Stimulated activated memory B cell treated with anti-CD40 and anti-IgM and Interleukin-4, amounts not matched to agents 10 μg/mL and 1 μg/mL and 100 μg/mL, for 72 hours (primary cell): ENCODE measurements around the gene SMARCD2.

Source experiments
- ATAC-seq: fragments of 150-1000 bp; cut with Tn5 transposase; 2 replicates; pipeline ENCODE4 v1.10.0; 2021
- H3K27ac Mint-ChIP-seq: one replicate; pipeline ENCODE4 v1.8.0; 2022; ENCODE audit warnings: mild to moderate bottlenecking, mixed read lengths
- H3K27me3 Mint-ChIP-seq: one replicate; pipeline ENCODE4 v1.8.0; 2022; ENCODE audit warnings: mixed read lengths
- H3K36me3 Mint-ChIP-seq: one replicate; pipeline ENCODE4 v1.8.0; 2022; ENCODE audit warnings: mixed read lengths
- H3K4me1 Mint-ChIP-seq: one replicate; pipeline ENCODE4 v1.8.0; 2022; ENCODE audit warnings: mixed read lengths
- H3K4me3 Mint-ChIP-seq: one replicate; pipeline ENCODE4 v1.8.0; 2022; ENCODE audit warnings: mild to moderate bottlenecking, moderate library complexity, mixed read lengths
- H3K9me3 Mint-ChIP-seq: one replicate; pipeline ENCODE4 v1.8.0; 2022; ENCODE audit warnings: mixed read lengths

Gene SMARCD2

DNA sequence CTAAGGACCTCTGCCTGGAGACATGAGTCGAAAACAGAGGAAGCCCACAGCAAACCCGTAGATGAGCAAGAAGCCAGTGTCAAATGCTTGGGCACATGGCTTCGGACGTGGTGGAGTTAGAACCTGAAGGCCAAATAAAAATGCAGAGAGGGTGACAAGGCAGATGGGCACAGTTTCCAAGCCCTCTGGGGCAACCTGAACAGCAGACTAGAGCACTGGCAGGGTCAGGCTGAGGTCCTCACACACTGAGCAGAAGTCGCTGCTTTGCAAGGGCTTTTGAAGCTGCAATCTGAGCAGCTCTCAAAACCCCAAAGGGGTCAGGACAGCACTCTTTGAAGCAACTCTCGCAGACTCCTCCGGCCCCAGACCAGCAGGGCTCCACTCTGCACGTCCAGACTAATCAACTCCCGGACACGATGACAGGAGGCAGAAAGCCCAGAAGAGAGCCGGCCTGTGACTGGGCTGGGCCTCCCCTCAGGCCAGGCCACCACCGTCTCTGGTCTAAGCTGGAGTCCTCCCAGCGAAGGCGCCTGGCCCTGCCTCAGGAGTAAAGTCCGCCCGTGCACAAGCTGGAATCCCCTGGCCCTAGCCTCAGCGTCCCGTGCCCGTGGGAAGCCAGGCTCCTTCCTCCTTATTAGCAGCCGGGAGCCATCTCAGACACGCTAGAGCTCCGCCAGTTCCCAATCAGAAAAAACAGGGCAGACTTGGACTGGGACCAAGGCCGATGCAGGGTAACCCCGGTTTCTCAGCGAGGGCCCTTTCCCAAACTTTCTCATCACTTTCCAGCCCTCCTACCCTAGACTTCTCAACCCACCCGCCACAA lies 924 bp downstream of the SMARCD2 start:
- no peak for ATAC-seq
- Mint-ChIP-seq H3K4me1 (peaks cover 58% of the 10 kb centered on the region), H3K27ac (peak overlapping the region; percentile 95), H3K9me3 (no peaks in the 10 kb centered on the region), H3K27me3 (no peaks in the 10 kb centered on the region), H3K36me3 (peaks cover 8% of the 10 kb centered on the region), H3K4me3 (peak overlapping the region; percentile 94)

DNA sequence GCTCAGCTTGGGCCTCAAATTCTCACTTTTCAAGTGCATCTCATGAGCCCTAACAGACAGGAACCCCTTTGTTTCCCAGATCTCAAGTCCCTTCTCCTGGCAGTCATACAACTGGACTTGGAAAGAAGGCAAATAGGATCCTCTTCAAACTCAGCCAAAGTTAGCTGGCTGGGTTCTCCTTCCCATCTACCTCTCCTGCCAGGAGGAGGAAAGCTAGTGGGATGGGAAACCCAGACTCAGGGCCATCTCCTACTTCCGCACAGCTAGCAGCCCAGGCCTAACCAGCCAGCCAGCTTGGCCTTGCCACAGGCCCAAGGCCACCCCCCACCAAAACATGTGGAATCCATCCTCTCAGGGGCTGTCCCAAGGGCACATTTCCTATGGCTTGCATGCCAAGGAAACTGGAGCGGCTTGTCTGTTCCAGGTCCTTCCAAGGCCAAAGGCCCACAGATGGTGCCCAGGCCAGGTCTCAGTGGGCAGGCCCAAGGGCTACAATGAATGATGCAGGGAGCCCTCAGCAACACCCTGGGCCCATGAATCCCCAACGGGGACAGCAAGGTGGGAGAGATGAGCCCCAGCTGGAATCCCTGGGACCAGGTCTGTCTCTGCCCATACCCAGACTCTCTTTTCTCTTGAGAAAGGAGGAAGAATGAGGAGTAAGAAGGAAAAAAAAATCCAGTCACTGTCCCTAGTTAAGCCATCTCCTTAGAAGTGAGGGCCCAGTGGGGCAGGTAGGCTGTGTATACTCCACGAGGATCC lies 1.7 kb downstream of the SMARCD2 start:
- ATAC-seq, result no peak
- no peaks in the 10 kb centered on the region for H3K27me3 Mint-ChIP-seq
- peak overlapping the region; percentile 94 for H3K4me3 Mint-ChIP-seq
- no peaks in the 10 kb centered on the region for H3K9me3 Mint-ChIP-seq
- peak overlapping the region; percentile 95 for H3K27ac Mint-ChIP-seq
- H3K36me3 Mint-ChIP-seq, result peaks cover 11% of the 10 kb centered on the region
- peaks cover 60% of the 10 kb centered on the region for H3K4me1 Mint-ChIP-seq

DNA sequence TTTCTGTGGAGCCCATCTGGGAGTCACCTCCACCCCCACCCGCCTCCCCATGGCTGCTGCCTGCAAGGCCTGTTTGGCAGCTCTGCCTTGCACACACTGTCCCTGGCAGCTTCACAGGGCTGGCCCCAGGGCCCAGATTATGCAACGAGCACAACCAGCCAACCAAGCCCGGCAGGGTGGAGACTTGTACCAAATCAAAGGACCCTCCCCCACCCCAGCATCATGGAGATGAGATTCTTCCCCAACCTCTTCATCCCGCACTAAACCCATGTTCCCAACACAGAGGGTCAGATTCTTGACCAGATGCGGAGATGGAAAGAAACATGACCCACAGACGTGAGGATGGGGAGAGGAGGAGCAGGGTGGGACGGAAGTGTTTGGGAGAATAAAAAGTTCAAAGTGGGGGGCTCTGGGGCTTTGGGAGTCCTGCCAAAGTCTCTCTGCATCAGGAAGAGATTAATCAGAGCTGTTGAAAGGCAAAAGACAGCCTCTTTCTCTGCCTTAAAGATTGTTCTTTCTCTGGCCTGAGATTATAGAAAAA lies 3.8 kb downstream of the SMARCD2 start:
- Mint-ChIP-seq H3K9me3 (no peaks in the 10 kb centered on the region), H3K27me3 (no peaks in the 10 kb centered on the region), H3K4me3 (no peak overlapping the region), H3K4me1 (peaks cover 71% of the 10 kb centered on the region), H3K27ac (peak overlapping the region; percentile 56), H3K36me3 (peaks cover 31% of the 10 kb centered on the region)
- ATAC-seq, result no peak

DNA sequence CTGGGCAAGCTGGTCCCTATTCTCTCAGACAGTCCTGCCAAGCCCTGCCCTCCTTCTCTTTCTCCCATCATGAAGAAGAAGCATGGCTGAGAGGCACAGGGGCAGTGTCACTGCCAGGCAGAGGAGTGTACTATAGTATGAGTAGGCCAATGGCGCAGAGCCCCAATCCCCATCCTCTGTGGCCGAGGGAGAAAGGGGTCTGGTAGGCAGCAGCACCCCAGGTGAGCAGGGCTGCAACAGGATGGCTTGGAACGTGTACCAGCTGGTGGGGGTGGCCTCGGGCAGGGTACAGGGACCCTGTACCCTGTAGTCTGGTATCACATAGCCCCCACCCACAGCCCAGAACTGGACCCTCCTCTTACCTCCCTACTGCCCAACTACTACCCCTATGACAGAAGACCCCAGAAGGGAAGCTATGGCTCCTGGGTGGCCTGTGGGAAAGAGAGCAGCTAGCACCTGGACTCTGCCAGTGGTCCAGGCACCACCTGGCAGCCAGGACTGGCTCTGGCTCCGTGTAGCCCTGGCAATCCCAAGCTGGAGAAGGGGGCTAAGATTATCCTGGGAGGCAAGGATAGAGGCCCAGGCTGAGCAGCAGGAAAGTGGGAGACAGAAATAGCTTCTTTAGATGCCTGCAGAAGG lies 4.4 kb downstream of the SMARCD2 start:
- Mint-ChIP-seq H3K4me1 (peaks cover 70% of the 10 kb centered on the region), H3K27me3 (no peaks in the 10 kb centered on the region), H3K27ac (peak overlapping the region; percentile 56), H3K9me3 (no peaks in the 10 kb centered on the region), H3K36me3 (peaks cover 37% of the 10 kb centered on the region), H3K4me3 (no peak overlapping the region)
- ATAC-seq, result no peak

- H3K27ac Mint-ChIP-seq, result peak overlapping the region; percentile 56
- no peaks in the 10 kb centered on the region for H3K27me3 Mint-ChIP-seq
- H3K4me1 Mint-ChIP-seq, result peaks cover 70% of the 10 kb centered on the region
- H3K9me3 Mint-ChIP-seq, result no peaks in the 10 kb centered on the region
- no peak overlapping the region for H3K4me3 Mint-ChIP-seq
- H3K36me3 Mint-ChIP-seq, result peaks cover 38% of the 10 kb centered on the region
- ATAC-seq, result no peak
Observed at GRCh38 chr17:63837480-63837879, 5.0 kb downstream of the SMARCD2 start.

DNA sequence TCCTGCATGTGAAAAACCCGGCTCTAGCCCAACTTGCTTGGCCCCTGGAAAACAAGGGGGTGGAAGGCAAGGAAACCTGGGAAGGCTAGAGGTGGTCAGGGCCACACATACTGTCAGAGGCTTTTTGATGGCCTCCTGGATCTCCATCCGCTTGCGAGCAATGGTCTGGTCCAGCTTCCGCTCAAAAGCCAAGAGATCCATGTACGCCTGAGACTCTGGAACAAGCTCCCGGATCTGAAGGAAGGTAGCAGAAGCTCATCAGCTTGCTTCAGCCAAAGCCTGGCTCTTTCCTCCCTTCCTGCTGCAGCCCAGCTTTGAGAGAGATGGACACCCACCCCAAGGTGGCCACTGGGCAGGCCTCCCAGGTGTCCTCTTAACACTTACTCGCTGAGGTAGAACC lies 5.7 kb downstream of the SMARCD2 start:
- Mint-ChIP-seq H3K36me3 (peaks cover 45% of the 10 kb centered on the region), H3K27ac (peak overlapping the region; percentile 56), H3K4me3 (no peak overlapping the region), H3K27me3 (no peaks in the 10 kb centered on the region), H3K4me1 (peaks cover 67% of the 10 kb centered on the region), H3K9me3 (no peaks in the 10 kb centered on the region)
- no peak for ATAC-seq

GRCh38 chr17:63835167-63835720 lies 7.2 kb downstream of the SMARCD2 start:
- H3K9me3 Mint-ChIP-seq, result no peaks in the 10 kb centered on the region
- H3K4me3 Mint-ChIP-seq, result no peak overlapping the region
- no peak for ATAC-seq
- peaks cover 66% of the 10 kb centered on the region for H3K4me1 Mint-ChIP-seq
- peak overlapping the region; percentile 67 for H3K27ac Mint-ChIP-seq
- H3K27me3 Mint-ChIP-seq, result no peaks in the 10 kb centered on the region
- H3K36me3 Mint-ChIP-seq, result peaks cover 55% of the 10 kb centered on the region

DNA sequence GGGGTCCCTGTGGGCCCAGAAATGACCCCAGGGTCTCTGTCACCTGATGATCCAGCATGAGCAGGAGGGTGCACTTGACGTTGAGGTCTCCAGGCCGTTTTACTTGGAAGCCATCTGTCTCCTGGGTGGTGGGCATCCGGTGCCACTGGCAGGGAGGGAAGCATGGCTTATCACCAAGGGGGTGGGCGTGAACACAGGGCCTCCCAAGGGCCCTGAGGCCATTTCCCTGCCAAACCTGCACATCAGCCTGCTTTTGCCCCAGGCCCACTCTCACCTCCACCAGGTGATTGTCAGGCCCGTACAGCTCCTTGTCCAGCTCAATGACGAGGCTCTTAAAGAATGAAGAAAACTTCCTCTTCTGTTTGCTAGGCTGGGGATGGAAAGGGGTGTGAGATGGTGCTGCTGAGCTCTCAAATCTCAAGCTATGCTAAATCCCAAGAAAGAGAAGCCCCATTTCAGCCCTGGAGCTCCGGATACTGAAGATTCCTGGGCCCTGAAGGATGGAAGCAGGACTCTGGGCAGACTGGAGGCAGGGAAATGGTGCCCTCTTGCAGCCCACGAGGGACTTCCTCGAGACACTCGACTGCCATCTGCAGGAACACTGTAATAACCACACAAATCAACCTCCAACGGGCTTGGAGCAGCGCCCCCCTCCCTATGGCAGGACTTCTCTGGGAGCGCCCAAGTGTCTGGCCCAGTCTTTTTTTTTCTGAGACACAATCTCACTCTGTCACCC lies 7.9 kb downstream of the SMARCD2 start:
- peak overlapping the region; percentile 67 for H3K27ac Mint-ChIP-seq
- H3K36me3 Mint-ChIP-seq, result peaks cover 62% of the 10 kb centered on the region
- H3K4me1 Mint-ChIP-seq, result peaks cover 69% of the 10 kb centered on the region

DNA sequence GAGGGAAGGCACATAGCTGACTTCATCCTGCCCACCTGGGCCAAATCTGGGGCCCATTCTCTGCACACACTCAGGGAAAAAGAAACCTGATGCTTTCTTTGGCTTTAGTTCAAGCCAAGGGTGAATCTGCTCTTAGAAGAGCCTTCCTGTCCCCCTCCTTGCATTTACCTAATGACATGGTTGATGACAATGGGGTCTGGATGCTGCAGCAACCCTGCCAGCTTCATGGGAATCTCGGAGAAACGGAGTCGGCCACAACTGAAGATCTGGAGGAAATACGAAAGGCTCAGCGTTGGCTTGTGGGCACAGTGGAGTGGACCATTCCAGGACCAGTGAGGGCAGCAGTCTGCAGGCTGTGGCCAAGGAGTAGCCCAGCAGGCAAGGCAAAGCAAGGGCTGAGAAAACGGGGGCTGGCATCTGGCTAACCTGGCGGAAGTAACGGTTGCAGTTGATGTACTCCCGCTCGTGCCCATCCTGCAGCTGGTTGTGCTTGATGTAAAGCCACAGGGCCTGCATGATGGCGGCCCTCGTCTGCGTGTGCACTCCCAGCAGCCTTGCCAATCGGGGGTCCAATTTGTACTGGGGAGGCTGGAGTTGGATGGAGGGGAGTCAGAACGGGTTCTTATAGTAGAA lies 8.6 kb downstream of the SMARCD2 start:
- Mint-ChIP-seq H3K9me3 (no peaks in the 10 kb centered on the region), H3K4me3 (no peak overlapping the region), H3K4me1 (peaks cover 65% of the 10 kb centered on the region), H3K27ac (peak overlapping the region; percentile 67), H3K27me3 (no peaks in the 10 kb centered on the region), H3K36me3 (peaks cover 64% of the 10 kb centered on the region)
- no peak for ATAC-seq

More for the DNA sequence above, 7.9 kb downstream of the SMARCD2 start:
- H3K9me3 Mint-ChIP-seq, result no peaks in the 10 kb centered on the region
- peak; percentile 77 for ATAC-seq
- no peak overlapping the region for H3K4me3 Mint-ChIP-seq
- H3K27me3 Mint-ChIP-seq, result no peaks in the 10 kb centered on the region

DNA sequence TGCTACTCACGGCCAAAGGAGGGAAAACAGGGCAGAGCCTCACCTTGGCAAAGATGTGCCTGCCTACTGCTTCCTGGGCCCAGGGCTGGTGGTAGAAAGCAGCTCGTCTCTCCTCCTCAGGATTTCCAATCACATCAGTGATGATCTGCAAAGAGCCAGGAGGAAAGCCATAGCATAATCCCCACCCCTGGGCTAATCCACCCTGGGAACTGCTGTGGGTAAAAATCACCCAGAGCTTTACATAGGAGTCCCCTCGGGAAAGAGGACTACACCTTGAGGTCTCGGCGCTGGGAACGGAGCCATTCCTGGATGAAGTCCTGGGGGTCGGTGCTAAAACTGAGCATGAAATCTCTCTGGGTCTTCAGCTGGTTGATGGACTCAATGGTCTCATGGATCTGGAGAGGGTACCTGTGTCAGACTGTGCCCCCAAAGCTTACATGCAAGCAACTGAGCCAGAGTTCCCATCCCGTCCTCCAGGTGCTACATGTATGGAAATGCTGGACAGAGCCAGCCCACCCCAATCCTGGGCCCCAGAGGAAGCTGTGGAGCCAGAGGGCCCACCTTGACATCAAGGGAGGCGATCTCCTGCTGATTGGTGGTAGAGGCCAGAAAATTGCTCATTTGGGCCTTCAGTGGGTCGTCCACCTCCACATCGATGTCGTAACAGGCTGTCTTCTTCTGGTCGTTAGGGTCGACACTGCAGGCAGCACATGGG lies 9.3 kb downstream of the SMARCD2 start:
- ATAC-seq, result no peak
- Mint-ChIP-seq H3K27me3 (no peaks in the 10 kb centered on the region), H3K9me3 (no peaks in the 10 kb centered on the region), H3K4me1 (peaks cover 63% of the 10 kb centered on the region), H3K27ac (peak overlapping the region; percentile 67), H3K36me3 (peaks cover 64% of the 10 kb centered on the region), H3K4me3 (no peak overlapping the region)

- H3K27me3 Mint-ChIP-seq, result no peaks in the 10 kb centered on the region
Observed at GRCh38 chr17:63832455-63832854, 10.0 kb downstream of the SMARCD2 start.

DNA sequence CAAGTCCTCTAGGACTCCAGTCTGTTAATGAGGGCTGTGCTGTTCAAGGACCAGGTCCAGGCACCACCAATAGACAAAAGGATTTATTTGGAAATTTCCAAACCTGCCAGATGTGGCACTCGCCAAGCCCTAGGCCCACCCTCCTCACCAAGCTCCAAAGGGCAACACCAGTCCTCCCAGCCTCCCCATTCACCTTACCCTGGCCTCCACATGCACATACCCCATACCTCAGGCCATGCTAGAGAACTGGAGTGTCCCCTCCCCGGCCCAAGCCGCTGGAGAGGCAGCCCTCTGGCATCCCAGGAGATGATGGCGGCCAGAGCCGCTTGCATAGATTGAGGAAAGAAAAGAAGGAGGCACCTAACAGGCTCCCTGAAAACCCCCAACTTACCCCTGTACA lies 10.5 kb downstream of the SMARCD2 start:
- ATAC-seq, result no peak
- Mint-ChIP-seq H3K9me3 (no peaks in the 10 kb centered on the region), H3K27ac (peak overlapping the region; percentile 9), H3K4me3 (no peak overlapping the region), H3K36me3 (peaks cover 60% of the 10 kb centered on the region), H3K4me1 (peaks cover 59% of the 10 kb centered on the region), H3K27me3 (no peaks in the 10 kb centered on the region)

More at GRCh38 chr17:63832455-63832854, 10.0 kb downstream of the SMARCD2 start:
- Mint-ChIP-seq H3K4me1 (peaks cover 63% of the 10 kb centered on the region), H3K9me3 (no peaks in the 10 kb centered on the region), H3K4me3 (no peak overlapping the region), H3K27ac (peak overlapping the region; percentile 9), H3K36me3 (peaks cover 64% of the 10 kb centered on the region)
- ATAC-seq, result no peak

- Mint-ChIP-seq H3K4me3 (no peak overlapping the region), H3K36me3 (peaks cover 55% of the 10 kb centered on the region), H3K4me1 (peaks cover 58% of the 10 kb centered on the region), H3K27ac (no peak overlapping the region), H3K9me3 (no peaks in the 10 kb centered on the region), H3K27me3 (no peaks in the 10 kb centered on the region)
- no peak for ATAC-seq
Observed at GRCh38 chr17:63831505-63831904, 11.0 kb downstream of the SMARCD2 start.
